Astrocyte of the spinal cord (primary cell): ENCODE measurements around the gene TIAL1.

ENCODE experiments used
- DNase-seq: peaks from one replicate; pipeline ENCODE4 v3.0.0; 2011; ENCODE audit warnings: low read depth, low spot score
- H3K4me3 ChIP-seq: 2 replicates; pipeline ENCODE4 v1.5.1; 2011; ENCODE audit warnings: low read depth, mild to moderate bottlenecking, low read length, moderate library complexity
- CTCF ChIP-seq: IDR thresholded peaks from 2 replicates; pipeline ENCODE4 v1.5.1; 2012; ENCODE audit warnings: low read depth, mild to moderate bottlenecking, low read length, inconsistent platforms
- in situ Hi-C: cut with HindIII; loops from 2 replicates; pipeline ENCODE4 v1.10.0; 2017; ENCODE audit warnings: low sequenced_read_pairs

The TIAL1 gene

GRCh38 chr10:119550827-119551226, 45.9 kb downstream of the TIAL1 start:
- DNase-seq: no peak
- no peak overlapping the region for H3K4me3 ChIP-seq
- in situ Hi-C loops: no loop called here
- no peak for TF ChIP-seq CTCF

GRCh38 chr10:119549247-119549999, 47.3 kb downstream of the TIAL1 start:
- TF ChIP-seq CTCF: no peak
- no peak for DNase-seq
- in situ Hi-C loops: no loop called here
- H3K4me3 ChIP-seq: no peak overlapping the region

- TF ChIP-seq CTCF: no peak
- in situ Hi-C loops: no loop called here
- H3K4me3 ChIP-seq: no peak overlapping the region
- DNase-seq: no peak
Observed at GRCh38 chr10:119546009-119546408, 50.8 kb downstream of the TIAL1 start.

- no peak overlapping the region for H3K4me3 ChIP-seq
- in situ Hi-C loops: no loop called here
- no peak for TF ChIP-seq CTCF
- DNase-seq: no peak
Observed at GRCh38 chr10:119545310-119545709, 51.5 kb downstream of the TIAL1 start.

- DNase-seq: peak; percentile 17
- no peak for TF ChIP-seq CTCF
- in situ Hi-C loops: no loop called here
- no peak overlapping the region for H3K4me3 ChIP-seq
Observed at GRCh38 chr10:119543814-119544642, 52.7 kb downstream of the TIAL1 start.

GRCh38 chr10:119542988-119543813, 53.6 kb downstream of the TIAL1 start:
- in situ Hi-C loops: no loop called here
- peak; percentile 50 for DNase-seq
- peak; percentile 60 for TF ChIP-seq CTCF
- H3K4me3 ChIP-seq: peak overlapping the region; percentile 69
